GM19467 (cell line): Measurements from ENCODE around the gene CDCA8.

Source experiments
- ATAC-seq: cut with Tn5 transposase; IDR thresholded peaks from one replicate; pipeline ENCODE4 v1.9.1; 2021; ENCODE audit warnings: mild to moderate bottlenecking, moderate library complexity; ENCODE audit not compliant: unreplicated experiment

The CDCA8 gene

GRCh38 chr1:37692078-37692833, at the start of gene CDCA8:
TSS of gene CDCA8 (plus strand) at chr1:37692516. CDS start at chr1:37692691, 175 bp downstream.
- peak; percentile 75 for ATAC-seq

- ATAC-seq, result no peak
Observed at GRCh38 chr1:37647281-37647680, 45.0 kb upstream of the CDCA8 start.

DNA sequence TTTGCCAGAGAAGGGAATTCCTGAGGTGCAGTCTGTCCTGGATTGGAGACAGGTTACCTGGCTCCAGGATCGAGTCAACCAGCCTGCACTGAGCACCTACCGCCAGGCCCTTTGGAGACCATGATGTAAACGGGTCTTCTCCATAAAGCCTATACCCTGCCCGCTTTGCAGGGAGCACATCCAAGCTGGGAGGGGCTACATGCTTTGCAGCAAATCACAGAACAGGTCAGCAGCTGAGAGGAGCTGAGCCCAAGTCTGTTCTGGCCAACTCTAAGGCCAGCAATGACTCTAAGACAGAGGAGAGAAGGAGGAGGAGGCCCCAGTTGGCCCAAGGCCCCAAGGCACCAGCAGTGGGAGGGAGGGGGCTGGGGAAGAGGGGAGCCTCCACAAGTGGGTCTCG, 42.1 kb upstream of the CDCA8 start:
- no peak for ATAC-seq

DNA sequence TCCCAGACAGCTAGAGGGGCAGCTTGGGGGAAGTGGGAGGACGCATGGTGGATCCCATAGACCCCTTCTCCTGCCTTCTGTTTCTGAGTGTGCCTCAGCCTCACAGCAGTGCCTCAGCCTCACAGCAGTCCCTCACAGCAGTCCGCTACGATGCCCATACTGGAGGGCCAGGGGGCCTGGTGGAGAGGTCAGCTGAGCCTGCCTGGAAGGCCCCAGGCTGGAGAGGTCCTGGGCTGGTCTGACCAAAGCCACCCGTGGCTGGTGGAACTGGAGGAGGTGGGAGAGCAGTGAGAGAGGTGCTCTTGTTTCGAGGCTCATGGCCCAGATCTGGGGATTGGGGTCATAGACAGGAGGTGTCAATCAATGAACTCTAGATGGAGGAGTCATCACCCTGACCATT, 41.6 kb upstream of the CDCA8 start:
- no peak for ATAC-seq

DNA sequence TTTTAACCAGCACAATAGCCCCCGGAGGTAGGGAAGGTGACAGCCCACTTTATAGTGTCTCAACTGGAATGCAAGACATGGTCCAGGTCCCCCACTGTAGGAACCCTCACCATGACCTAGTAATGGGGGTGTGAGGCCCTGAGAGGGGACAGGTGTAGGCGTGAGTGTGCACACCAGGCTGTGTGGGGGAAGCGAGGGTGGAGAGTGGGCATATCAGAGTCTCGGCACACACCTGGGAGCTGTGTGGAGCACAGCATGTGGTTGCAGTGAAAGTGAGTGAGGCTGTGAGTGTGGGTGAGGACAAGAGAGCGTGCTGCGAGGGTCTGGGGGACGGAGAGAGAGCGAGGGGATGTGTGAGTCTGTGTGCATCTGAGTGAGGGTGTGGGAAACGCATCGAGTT, 40.5 kb upstream of the CDCA8 start:
- no peak for ATAC-seq

GRCh38 chr1:37652976-37653375, 39.3 kb upstream of the CDCA8 start:
- no peak for ATAC-seq

- ATAC-seq, result no peak
Observed at GRCh38 chr1:37653906-37654305, 38.4 kb upstream of the CDCA8 start.

GRCh38 chr1:37655274-37655673, 37.0 kb upstream of the CDCA8 start:
- no peak for ATAC-seq

DNA sequence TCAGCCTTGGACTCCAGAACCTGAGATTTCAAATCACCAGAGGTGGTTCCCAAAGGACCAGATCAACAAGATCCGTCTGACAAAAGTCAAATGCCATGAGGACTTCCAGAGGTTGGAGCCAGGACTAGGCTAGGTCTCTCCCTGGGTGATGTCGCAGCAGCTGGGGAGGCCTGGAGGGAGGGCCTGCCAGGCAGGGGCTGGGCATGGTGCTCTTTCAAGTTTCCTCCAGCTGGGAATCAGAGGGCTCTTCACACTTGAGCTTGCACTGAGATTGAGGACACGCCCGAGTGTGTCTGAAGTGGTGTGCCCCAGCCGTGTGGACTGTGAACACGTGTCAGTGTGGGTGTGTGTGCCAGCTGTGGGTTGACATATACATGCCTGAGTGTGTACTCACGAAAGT, 36.3 kb upstream of the CDCA8 start:
- no peak for ATAC-seq

GRCh38 chr1:37656881-37657280, 35.4 kb upstream of the CDCA8 start:
- no peak for ATAC-seq

DNA sequence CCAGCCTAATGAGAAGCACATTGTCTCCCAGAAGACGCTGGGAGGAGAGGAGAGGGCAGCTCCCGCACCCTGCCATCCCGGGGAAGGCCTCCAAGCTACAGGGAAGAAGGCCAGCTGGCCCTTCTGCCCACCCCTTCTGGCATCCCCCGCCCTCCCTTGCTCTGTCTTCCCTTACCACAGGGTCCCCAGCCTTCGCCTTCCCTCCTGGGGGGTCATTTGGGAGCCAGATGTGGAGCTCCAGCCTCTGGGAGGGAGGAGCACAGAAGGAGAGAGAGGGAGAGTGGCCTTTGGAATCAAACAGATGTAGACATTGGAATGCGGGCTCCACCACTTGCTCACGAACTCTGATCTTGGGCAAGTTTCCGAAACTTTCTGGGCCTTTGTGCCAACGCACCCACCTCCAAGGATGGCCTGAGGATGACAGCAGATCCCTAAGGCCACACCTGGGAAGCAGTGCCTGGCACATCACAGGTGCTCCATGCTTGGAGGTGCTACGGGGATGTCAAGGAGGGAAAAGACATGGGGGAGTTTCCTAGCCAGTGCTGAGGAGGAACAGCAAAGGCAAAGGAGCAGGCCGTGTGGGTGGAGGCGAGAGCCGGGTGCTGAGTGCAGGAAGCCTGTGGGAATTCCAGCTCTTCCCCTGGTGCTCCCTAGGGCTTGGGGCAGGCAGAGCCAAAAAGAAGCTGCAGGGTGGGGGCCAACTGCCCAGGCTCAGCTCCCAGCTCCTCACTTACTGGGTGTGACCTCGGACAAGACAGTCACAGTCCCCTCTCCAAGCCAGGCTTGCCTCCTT, 34.5 kb upstream of the CDCA8 start:
- no peak for ATAC-seq

- no peak for ATAC-seq
Observed at GRCh38 chr1:37658486-37658885, 33.8 kb upstream of the CDCA8 start.

GRCh38 chr1:37660664-37661063, 31.7 kb upstream of the CDCA8 start:
- ATAC-seq, result no peak

DNA sequence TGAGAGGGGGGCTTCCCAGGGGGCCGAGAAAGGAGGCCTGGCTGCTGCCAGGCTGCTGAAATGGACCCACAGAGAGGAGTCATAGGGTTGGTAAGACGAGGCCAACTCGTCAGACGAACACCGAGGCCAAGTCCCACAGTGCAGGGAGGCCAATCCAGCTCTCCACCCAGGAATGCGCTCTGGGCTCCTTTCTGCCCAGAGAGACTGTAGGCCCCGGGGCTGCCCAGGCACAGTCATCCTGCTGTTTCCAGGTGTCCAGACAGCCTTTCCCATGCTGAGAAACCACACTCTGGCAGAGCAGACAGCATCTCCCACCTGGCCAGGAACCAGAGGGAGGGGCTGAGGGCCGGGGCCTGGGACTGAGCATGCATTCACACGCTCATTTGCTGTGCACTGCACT, 30.9 kb upstream of the CDCA8 start:
- ATAC-seq, result no peak

GRCh38 chr1:37662031-37662755, 30.1 kb upstream of the CDCA8 start:
- no peak for ATAC-seq

- no peak for ATAC-seq
Observed at GRCh38 chr1:37663426-37664000, 28.8 kb upstream of the CDCA8 start.

DNA sequence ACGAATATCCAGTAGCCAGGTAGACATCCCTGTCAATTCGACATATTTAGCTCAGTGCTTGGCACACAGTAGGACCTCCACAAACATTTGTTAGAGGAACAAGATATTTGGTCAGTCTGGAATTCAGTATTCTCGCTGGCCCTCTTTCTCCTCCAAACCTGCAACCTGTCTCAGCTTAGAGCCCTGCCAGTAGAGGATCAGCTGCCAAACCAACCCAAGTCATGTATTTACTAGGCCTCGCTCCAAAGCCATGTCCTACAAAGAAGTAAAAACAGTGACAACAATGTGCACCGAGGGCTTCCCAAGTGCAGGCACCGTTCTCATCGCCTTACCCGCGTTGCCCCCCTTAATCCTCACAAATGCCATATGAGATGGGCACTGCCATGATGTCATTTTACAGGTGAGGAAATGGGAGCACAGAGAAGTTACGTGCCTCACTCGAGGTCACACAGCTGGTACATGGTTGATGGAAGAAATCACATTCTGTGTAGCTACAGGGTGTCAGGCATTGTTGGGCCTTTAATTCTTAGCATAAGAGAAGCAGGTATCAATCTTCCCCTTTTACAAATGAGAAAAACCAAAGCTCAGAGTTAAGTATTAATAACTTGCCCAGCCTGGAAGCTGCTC, 26.0 kb upstream of the CDCA8 start:
- no peak for ATAC-seq

DNA sequence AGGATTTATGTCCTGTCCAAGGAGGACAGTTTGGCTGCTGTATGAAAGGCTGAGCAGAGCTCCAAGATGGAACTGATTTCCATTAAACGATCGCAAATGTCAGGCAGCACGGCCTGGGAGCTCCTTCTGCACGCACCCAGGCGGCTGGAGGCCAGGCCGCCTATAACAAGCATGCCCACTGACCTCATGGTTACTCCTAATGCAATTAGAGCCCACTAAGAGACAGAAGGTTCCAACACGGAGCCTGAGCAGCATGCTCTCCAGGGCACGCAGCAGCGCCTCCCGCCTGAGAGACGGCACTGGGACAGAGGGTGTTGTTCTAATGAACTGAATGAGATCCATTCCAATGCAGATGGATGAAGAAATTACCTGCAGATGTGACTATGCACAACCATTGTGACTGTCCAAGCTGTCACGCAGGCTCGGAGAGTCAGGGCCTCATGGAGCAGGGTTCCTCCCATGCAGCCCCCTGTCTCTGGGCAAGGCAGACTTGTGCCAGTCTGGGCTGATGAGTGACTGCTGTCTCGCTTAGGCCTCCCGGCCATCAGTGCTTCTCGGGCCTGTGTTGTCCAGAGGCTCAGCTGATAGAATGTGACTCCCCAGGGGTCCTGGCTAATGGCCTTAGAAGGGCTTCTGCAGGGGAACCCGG, 25.2 kb upstream of the CDCA8 start:
- ATAC-seq, result no peak

- no peak for ATAC-seq
Observed at GRCh38 chr1:37670133-37670532, 22.2 kb upstream of the CDCA8 start.

DNA sequence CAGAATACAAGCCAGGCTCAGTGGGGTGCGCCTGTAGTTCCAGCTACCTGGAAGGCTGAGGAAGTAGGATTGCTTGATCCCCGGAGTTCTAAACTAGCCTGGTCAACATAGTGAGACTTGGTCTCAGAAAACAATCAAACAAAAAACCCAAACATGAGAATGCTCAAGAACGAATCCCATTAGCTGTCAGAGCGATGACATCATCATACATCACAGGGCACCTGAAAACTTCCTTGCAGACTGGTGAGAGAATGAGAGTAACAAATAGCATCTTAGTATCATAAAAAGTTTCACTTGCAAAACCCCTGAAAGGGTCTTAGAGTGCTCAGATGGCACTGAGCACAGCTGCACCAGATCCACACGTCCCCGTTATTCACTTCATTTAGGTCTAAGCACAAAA, 21.1 kb upstream of the CDCA8 start:
- no peak for ATAC-seq
